ENCODE results near the gene PTCSC3. TPM values are rescaled to one million over a fixed set of nuclear protein-coding genes. Genes with fewer than 3 reads are reported as not detected.
A peak's percentile ranks its signal among the peaks of the same experiment; 100 is the strongest.

Gene PTCSC3
- total RNA-seq, 1 experiment from 2014 or later = not detected

- Histone ChIP-seq H3K27me3 (ENCODE audit: control insufficient read depth, insufficient read depth, low read length) (no peaks in the 10 kb centered on the region), H3K27ac (ENCODE audit: low read length) (no peak overlapping the region), H3K4me3 (ENCODE audit: low read depth in 2 of 2, low read length in 2 of 2) (no peak overlapping the region), H3K36me3 (ENCODE audit: control insufficient read depth, insufficient read depth, low read length) (no peaks in the 10 kb centered on the region), H3K4me1 (ENCODE audit: control insufficient read depth, insufficient read depth, low read length) (no peaks in the 10 kb centered on the region), H3K9me3 (ENCODE audit: control insufficient read depth, insufficient read depth, low read depth, low read length) (no peaks in the 10 kb centered on the region)
- ATAC-seq (no peak; the same call in 1 of the 2 replicates), DNase-seq (ENCODE audit: low read depth, low spot score) (no peak)
- BruUV-seq (replicated peaks) = no TSS peak
- in situ Hi-C loops (cut with HindIII; ENCODE audit: low pct_unique_long_range_greater_than_20kb, low sequenced_read_pairs) (no loop called here), intact Hi-C loops (cut with micrococcal nuclease; ENCODE audit: unreplicated experiment) (loop anchor here (10.0 kb wide), 2 partner anchors 133 to 167 kb away; no protein-coding TSS in a partner anchor)
- TF ChIP-seq POLR2AphosphoS5 (IDR thresholded peaks at IDR 0.05; ENCODE audit: low read depth, low read length) (no peak), CTCF (IDR thresholded peaks at IDR 0.05) (peak; percentile 47; the same call in 1 of the 2 replicates)
- ChIA-PET POLR2A (no interaction called here), CTCF (no interaction called here)
These were observed 31.0 kb upstream of the PTCSC3 start for GRCh38 chr14:36207500-36207899.

DNA sequence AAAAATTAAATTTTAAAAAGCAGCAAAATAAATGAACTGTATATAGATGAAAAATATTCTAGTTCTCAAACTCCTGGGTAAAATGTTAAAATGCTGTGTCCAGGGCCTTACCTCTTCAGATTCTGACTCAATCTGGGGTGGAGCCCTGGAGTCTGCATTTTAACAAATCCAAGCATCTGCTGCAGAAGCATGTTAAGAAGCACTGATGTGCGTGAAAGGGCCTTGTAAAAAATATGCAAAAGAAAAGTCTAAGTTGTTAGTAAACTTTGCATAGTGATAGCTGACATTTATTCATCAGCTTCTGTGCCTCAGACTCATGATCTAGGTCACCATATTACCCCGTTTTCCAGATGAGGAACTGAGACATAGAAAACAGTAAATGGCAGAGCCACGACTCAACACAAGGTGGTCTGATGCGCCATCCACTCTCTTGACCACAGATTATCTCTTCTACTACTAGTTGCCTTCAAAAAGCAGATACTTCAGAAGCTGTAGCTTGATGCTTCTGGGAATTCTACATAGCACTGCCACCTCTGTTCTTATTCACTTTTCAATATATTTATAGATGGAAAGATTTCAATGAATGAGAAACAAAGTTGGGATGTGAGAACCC is 28.0 kb upstream of the PTCSC3 start:
- H3K36me3 ChIP-seq (ENCODE audit: control insufficient read depth, insufficient read depth, low read length) = no peaks in the 10 kb centered on the region
- intact Hi-C loops (cut with micrococcal nuclease; ENCODE audit: unreplicated experiment) (loop anchor here (10.0 kb wide), 2 partner anchors 130 to 170 kb away; no protein-coding TSS in a partner anchor), in situ Hi-C loops (cut with HindIII; ENCODE audit: low pct_unique_long_range_greater_than_20kb, low sequenced_read_pairs) (no loop called here)
- ATAC-seq = no peak
- ChIA-PET POLR2A (no interaction called here), CTCF (no interaction called here)
- H3K4me3 ChIP-seq (ENCODE audit: low read depth in 2 of 2, low read length in 2 of 2) = no peak overlapping the region
- H3K27me3 ChIP-seq (ENCODE audit: control insufficient read depth, insufficient read depth, low read length) = no peaks in the 10 kb centered on the region
- H3K27ac ChIP-seq (ENCODE audit: low read length) = no peak overlapping the region
- BruUV-seq (replicated peaks) = no TSS peak
- no peak for DNase-seq (ENCODE audit: low read depth, low spot score)
- H3K9me3 ChIP-seq (ENCODE audit: control insufficient read depth, insufficient read depth, low read depth, low read length) = no peaks in the 10 kb centered on the region
- TF ChIP-seq CTCF (IDR thresholded peaks at IDR 0.05) (no peak), TCF7L2 (IDR thresholded peaks at IDR 0.05; ENCODE audit: low read depth, low read length) (no peak), REST (IDR thresholded peaks at IDR 0.05; ENCODE audit: insufficient read depth in 1 of 2, low read depth in 2 of 2, low read length in 1 of 2) (no peak), SIN3A (IDR thresholded peaks at IDR 0.05; ENCODE audit: borderline replicate concordance, insufficient read depth, low read depth, low read length) (no peak), POLR2AphosphoS5 (IDR thresholded peaks at IDR 0.05; ENCODE audit: low read depth, low read length) (no peak)
- H3K4me1 ChIP-seq (ENCODE audit: control insufficient read depth, insufficient read depth, low read length) = no peaks in the 10 kb centered on the region

Data from Panc1 (cell line).